OCI-LY3 (cell line): ENCODE measurements around the gene BPTF.
"Not testable (repeated sequence)": the region's sequence is repeated elsewhere in the genome, so short reads cannot be mapped to it uniquely, and the experiment has no call there.

Source experiments
- EZH2phosphoT487 ChIP-seq: fragments of 200-600 bp; shearing (Covaris generic); IDR thresholded peaks from 2 replicates; pipeline ENCODE4 v1.6.1; 2018; ENCODE audit warnings: antibody characterized with exemption, mixed run types, low read depth
- TF ChIP-seq, protein P1 (sequence below): fragments of 200-600, 300-600 bp; sonication (generic); IDR thresholded peaks from 2 replicates; pipeline ENCODE4 v1.5.1; 2014; ENCODE audit warnings: antibody characterized with exemption, low read length, low read depth

DNA sequence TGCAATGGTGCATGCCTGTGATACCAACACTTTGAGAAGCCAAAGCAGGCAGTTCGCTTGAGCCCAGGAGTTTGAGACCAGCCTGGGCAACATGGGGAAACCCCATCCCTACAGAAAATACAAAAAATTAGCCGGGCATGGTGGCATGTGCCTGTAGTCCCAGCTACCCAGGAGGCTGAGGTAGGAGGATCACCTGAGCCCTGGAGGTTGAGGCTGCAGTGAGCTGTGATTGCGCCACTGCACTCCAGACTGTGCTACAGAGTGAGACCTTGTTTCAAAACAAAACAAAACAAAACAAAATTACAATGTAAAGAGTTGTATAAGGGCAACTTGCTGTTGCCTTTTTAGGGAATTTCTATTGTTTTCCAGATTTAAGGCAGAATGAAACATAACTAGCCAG, 155.6 kb downstream of the BPTF start:
- TF ChIP-seq, protein P1, sequence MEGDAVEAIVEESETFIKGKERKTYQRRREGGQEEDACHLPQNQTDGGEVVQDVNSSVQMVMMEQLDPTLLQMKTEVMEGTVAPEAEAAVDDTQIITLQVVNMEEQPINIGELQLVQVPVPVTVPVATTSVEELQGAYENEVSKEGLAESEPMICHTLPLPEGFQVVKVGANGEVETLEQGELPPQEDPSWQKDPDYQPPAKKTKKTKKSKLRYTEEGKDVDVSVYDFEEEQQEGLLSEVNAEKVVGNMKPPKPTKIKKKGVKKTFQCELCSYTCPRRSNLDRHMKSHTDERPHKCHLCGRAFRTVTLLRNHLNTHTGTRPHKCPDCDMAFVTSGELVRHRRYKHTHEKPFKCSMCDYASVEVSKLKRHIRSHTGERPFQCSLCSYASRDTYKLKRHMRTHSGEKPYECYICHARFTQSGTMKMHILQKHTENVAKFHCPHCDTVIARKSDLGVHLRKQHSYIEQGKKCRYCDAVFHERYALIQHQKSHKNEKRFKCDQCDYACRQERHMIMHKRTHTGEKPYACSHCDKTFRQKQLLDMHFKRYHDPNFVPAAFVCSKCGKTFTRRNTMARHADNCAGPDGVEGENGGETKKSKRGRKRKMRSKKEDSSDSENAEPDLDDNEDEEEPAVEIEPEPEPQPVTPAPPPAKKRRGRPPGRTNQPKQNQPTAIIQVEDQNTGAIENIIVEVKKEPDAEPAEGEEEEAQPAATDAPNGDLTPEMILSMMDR: not testable (repeated sequence)
- not testable (repeated sequence) for TF ChIP-seq EZH2phosphoT487
